Coronary artery (tissue), 2 donors: ENCODE data around the gene FAM241B.

Experiments
- DNase-seq: peaks from one replicate; pipeline ENCODE4 v3.0.0-alpha.2; 2017; ENCODE audit warnings: low spot score
- H3K27ac ChIP-seq, 2 donors: fragments of 200-600 bp; sonication (generic); one replicate each; pipeline ENCODE4 v1.5.1; 2016 to 2019
- H3K4me3 ChIP-seq: fragments of 200-600 bp; sonication (generic); 2 replicates; pipeline ENCODE4 v1.5.1; 2016; ENCODE audit warnings: mild to moderate bottlenecking, moderate library complexity
- TF ChIP-seq, protein P1 (sequence below): fragments of 200-600 bp; sonication (generic); IDR thresholded peaks from one replicate; pipeline ENCODE4 v1.5.1; 2019; ENCODE audit warnings: antibody characterized with exemption

FAM241B gene

DNA sequence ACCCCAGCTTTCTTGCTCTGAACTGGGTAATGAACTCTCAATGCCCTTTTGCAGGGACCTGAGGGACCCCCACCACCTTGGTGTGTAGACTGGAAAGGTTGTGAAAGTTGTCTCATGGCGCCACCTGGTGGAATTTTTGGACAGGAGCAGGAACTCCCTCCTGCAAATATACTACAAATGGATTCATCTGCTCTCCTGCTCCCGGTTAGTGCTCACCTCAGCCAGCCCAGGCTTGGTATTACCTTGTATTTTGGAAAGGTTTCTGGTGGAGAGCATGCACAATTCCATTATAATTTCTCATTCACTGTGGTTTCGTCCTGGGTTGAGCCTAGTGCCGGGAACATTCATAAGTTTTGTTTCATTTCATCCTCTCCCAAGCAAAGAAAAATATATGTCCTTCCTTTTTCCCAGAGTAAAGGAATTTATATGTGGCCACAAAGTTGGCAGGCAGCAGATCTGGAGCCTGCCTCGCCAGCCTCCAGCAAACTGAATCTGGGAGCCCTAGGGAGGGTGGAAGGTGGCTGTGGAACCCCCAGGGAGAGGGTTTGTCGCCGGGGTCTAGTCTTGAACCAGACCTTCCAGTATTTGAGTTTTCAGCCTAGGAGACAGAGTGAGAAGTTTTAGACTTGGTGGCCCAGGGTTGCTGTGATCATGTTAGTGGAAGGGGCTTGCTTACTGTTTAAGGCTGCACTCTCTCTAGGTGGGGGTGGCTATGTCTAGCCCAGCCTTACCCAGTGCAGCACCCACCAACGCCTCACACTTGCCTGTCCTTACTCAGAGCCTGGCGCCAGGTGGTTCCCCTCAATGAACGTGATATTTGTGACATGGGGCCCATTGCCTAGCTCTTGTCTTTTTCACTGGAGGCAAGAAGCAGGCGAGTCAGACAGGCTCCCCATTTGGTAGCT lies 9.5 kb downstream of the FAM241B start:
- H3K27ac ChIP-seq: no peak overlapping the region
- TF ChIP-seq, protein P1, sequence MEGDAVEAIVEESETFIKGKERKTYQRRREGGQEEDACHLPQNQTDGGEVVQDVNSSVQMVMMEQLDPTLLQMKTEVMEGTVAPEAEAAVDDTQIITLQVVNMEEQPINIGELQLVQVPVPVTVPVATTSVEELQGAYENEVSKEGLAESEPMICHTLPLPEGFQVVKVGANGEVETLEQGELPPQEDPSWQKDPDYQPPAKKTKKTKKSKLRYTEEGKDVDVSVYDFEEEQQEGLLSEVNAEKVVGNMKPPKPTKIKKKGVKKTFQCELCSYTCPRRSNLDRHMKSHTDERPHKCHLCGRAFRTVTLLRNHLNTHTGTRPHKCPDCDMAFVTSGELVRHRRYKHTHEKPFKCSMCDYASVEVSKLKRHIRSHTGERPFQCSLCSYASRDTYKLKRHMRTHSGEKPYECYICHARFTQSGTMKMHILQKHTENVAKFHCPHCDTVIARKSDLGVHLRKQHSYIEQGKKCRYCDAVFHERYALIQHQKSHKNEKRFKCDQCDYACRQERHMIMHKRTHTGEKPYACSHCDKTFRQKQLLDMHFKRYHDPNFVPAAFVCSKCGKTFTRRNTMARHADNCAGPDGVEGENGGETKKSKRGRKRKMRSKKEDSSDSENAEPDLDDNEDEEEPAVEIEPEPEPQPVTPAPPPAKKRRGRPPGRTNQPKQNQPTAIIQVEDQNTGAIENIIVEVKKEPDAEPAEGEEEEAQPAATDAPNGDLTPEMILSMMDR: peak; percentile 80
- no peak overlapping the region for H3K4me3 ChIP-seq
- DNase-seq: peak; percentile 71

DNA sequence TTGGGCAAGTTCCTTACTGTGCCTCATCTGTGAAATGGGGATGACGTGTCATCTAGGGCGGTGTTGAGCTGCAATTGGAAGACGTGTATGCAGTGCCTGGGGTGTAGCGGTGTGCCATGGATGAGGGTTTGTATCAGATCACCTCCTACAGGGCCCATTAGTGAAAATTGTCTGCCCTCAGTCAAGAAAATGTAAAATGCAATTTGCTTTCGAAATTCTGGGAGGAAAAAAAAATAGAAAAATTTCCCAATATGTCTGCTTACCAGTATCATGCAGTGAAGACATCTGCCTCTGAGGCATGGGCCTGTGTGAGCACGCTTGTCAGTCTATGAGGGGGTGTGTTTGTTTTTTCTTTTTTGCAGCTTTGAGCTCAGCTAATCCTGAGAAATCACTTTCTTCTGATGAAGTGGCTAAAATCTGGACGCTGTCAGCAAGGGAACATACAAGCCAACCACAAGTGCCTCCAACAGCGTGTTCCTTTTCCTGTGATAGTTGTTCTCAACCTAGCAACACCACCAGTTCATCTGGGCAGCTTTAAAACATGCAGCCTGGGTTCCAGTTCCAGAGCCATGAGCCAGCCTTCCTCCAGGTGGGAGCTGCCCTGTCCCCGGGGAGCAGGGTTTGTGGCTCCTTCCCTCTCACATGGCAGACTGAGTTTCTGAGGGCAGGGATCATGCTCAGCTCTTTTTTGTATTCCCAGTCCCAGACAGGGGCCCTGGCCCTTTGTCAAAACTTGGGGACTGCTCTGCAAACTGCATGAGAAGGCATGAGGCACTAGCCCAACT lies 10.3 kb downstream of the FAM241B start:
- Histone ChIP-seq H3K4me3 (no peak overlapping the region), H3K27ac (no peak overlapping the region)
- TF ChIP-seq, protein P1: no peak
- DNase-seq: no peak

DNA sequence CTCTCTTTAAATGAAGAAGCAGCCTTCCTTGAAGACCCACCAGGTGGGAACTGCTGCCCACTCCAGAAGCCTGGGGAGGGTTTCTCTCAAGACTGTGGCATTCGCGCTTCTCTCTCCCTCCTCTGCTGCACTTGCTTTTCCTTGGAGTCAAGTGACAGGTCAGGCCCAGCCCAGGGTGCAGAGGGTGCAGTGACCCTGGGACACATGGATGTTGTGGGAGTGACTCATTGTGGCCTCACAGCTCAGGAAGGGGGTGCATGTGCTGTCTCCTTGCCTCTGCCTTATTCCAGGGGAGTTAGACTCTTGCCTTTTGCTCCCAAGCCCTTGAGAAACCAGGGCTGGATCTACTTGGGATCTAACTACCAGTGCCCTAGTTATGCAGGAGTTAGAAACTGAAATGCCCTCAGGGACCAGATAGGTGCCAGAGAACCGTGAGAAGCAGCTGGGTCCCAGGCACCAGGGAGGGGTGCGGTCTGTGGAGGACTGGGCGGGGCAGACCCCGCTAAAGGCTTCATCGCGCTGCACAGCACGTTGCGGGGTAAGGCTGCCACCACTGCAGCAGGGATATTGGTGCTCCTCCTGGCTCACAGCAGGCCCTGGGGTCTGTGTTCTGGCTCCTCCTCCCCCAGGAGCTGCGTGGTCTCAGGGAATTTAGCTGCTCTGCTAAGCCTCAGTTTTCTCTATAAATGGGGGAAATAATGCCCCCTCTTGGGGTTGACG lies 11.4 kb downstream of the FAM241B start:
- no peak overlapping the region for H3K27ac ChIP-seq
- no peak for DNase-seq

DNA sequence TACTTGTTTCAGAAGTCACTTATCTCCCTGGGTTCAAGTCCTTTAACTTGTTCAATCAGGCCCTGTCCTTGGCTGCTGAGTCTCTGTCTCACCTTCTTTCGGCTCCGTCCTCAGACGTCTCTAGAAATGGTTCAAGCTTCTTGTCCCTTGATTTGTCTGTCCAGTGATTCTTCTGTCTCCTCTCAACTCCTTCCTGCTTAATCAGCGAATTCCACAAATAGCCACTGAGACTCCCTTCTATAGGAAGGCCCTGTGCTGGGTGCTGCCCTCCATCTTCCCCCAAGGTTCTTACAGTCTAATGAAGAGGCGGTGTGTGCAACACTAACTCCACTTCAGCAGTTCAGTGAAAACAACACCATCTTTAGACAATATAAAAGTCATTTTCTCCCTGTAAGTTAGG lies 12.7 kb downstream of the FAM241B start:
- Histone ChIP-seq H3K4me3 (no peak overlapping the region), H3K27ac (no peak overlapping the region)
- TF ChIP-seq, protein P1: no peak
- no peak for DNase-seq

More for the DNA sequence above, 11.4 kb downstream of the FAM241B start:
- H3K4me3 ChIP-seq: no peak overlapping the region
- TF ChIP-seq, protein P1: no peak

DNA sequence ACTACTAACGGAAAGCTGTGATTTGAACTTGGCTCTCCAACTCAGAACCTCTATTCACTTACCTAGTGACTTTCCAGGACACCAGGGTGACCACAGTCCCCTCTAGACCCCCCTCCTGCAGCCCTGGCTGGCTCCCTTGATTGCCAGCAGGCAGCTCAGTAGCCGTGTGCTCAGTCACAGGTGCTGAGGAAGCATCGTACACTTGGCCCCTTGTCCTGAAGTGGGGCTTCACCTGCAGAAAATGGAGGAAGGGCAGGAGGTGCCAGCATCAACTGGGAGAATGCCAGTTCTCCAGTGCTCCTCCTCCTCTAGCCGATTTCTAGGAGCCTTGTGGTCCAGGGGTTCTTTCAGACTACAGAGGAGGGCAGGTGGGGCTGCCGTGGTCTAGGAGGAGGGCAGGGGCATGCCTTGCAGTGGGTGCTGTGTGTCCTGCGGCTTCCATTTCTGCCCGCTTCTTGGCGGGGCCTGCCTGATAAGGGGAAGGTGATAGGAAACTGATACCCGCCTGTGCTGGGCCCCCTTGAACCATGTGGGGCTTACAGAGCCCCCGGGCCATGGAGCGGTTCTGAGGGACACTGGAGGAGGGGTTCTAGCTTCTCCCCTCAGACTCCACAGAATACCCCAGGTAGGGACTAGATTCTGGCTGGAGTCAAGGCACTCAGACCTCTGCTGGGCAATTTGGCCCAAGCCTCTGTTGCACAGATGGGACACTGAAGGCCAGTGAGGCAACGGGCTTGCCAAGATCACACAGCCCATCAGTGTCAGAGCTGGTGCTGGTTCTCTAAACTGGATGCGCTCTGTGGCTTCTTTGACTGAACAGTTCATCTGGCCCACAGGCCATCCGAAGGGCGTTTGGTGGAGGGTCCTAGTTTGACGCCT lies 14.0 kb downstream of the FAM241B start:
- TF ChIP-seq, protein P1: no peak
- DNase-seq: no peak
- no peak overlapping the region for H3K27ac ChIP-seq
- H3K4me3 ChIP-seq: no peak overlapping the region

DNA sequence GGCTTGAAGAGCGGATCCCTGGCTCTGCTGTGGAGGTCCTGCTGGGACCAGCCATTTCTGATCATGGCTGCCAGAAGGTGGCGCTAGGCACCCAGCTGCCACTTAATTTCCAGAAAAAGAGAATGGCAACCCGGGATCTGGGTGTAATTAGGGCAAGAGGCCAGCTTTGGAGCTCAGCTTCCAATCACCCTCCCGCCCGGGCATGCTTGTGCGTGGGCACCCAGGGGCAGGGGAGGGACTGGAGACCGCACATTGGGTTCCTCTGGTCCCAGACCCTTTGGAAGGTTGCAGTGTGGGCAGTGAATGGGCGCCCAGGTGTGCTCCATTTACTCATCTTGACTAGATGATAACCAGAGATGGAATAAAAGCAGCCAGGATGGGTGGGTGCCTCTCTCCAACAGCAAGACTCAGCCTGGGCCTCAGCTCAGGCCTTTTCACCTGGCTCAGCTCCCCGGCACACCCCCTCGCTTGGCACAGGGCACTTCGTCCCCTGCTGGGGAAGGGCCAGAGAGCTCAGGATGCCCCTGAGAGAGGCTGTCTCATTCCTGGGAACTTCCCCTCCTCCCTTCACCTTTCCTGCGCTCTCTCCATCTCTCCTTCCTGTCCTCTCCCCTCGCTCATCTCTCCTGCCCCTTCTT lies 14.7 kb downstream of the FAM241B start:
- no peak for DNase-seq
- TF ChIP-seq, protein P1: peak; percentile 72
- Histone ChIP-seq H3K27ac (no peak overlapping the region), H3K4me3 (no peak overlapping the region)
